Right cardiac atrium (tissue), 5 donors: ENCODE data around the gene RACGAP1. TPM values are rescaled to one million over a fixed set of nuclear protein-coding genes. Genes with fewer than 3 reads are reported as not detected.

Source experiments
- ATAC-seq, 2 donors: fragments of 200-7000 bp; cut with Tn5 transposase; one replicate each; pipeline versions ENCODE4 v1.8.0 to v1.9.1; 2020; ENCODE audit warnings: moderate library complexity in 2 of 2, mild to moderate bottlenecking in 1 of 2
- DNase-seq, 3 donors: peaks; one replicate each; pipeline ENCODE4 v3.0.0-alpha.2; 2020
- H3K27ac ChIP-seq: one replicate; pipeline ENCODE4 v1.5.1; 2013; ENCODE audit warnings: mild to moderate bottlenecking, low read length, control low read depth, moderate library complexity
- H3K27me3 ChIP-seq: one replicate; pipeline ENCODE4 v1.6.1; 2013; ENCODE audit not compliant: control insufficient read depth, insufficient read depth
- H3K4me1 ChIP-seq: one replicate; pipeline ENCODE4 v1.6.1; 2013; ENCODE audit warnings: low read length; ENCODE audit not compliant: control insufficient read depth, insufficient read depth
- H3K4me3 ChIP-seq: one replicate; pipeline ENCODE4 v1.5.1; 2013; ENCODE audit warnings: low read length, control low read depth
- H3K9me3 ChIP-seq: one replicate; pipeline ENCODE4 v1.6.1; 2013; ENCODE audit warnings: low read length; ENCODE audit not compliant: control insufficient read depth
- WGBS: extraction: QIAGEN DNeasy Blood & Tissue Kit; methylation state at CpG from one replicate; pipeline ENCODE4 v1.1.7; 2013; 5-methylcytosine and 5-hydroxymethylcytosine counted together
- intact Hi-C, 4 donors: fragments of 100-400 bp; cut with DNase I; formaldehyde crosslinking; loops; one replicate each; pipeline versions ENCODE4 v1.11.0 to v1.14.0; 2022 to 2023
- polyA plus RNA-seq: library from polyadenylated mRNA; stranded (reverse); fragments of 200-250 nt; gene quantifications from one replicate; pipeline ENCODE4 v1.2.3, GENCODE V29; 2013
- total RNA-seq, 4 donors: library from RNA; stranded (reverse); fragmentation: NEBNext Ultra II Directional; extraction: Animal tissue kit (Norgen Biotek cat#: 25700); gene quantifications; one replicate each; pipeline ENCODE4 v1.2.1, GENCODE V29; 2021
- donor health status: healthy with polysubstance abuse.
- donor health status: DM: no; HTN: yes; CAD: no.
- donor health status: DM: no; HTN: no; CAD: no.
- donor health status: DM: no; HTN: yes; CAD: no; lungs with severe emphysema.
- donor health status: DM: yes; HTN: yes; CAD: no.

Gene RACGAP1
- total and polyA plus RNA-seq, 5 donors = 1.5 to 8.2 (median 5.0) TPM

GRCh38 chr12:49960474-49961110 is 64.7 kb downstream of the RACGAP1 start:
- ATAC-seq = no peak
- no peaks in the 10 kb centered on the region for H3K27me3 ChIP-seq
- no peaks in the 10 kb centered on the region for H3K9me3 ChIP-seq
- intact Hi-C loops = loop anchor here in 2 of 4 donors (10.0 kb wide), 2 partner anchors 186 to 214 kb away; no protein-coding TSS in a partner anchor
- H3K4me3 ChIP-seq = peak overlapping the region; percentile 55
- WGBS = 42% methylated on average over 13 of the region's 13 CpGs
- no peaks in the 10 kb centered on the region for H3K4me1 ChIP-seq
- H3K27ac ChIP-seq = no peak overlapping the region
- DNase-seq = no peak

- WGBS = 43% methylated on average over 11 of the region's 11 CpGs
- Histone ChIP-seq H3K9me3 (no peaks in the 10 kb centered on the region), H3K27ac (no peak overlapping the region), H3K27me3 (no peaks in the 10 kb centered on the region), H3K4me1 (no peaks in the 10 kb centered on the region), H3K4me3 (no peak overlapping the region)
- intact Hi-C loops = loop anchor here in 3 of 4 donors (10.0 kb wide), 3 partner anchors 85 to 215 kb away; no protein-coding TSS in a partner anchor
- DNase-seq (peak in 2 of 3 donors; percentile 68 to 69), ATAC-seq (peak; percentile 26 to 60)
Measured at GRCh38 chr12:49959685-49960473, 65.4 kb downstream of the RACGAP1 start.

DNA sequence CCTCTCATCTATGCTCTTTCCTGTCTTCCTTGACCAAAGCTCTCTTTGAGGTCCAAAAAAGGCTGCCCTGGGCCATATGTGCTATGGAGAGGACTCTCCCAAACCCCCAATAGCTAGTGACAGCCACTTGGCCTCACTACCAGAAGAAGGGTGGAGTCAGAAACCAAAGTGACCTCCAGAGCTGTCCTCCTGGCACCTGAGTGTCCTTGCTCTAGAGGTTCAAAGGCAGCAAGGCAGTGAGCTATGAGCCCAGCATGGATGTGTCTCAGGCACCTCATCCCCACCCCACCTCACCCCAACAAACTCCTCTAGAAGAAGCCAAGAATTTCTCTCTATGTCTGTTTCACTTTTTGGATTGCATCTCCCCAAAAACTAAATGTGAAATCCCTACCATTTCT is 67.7 kb downstream of the RACGAP1 start:
- Histone ChIP-seq H3K9me3 (no peaks in the 10 kb centered on the region), H3K27ac (no peak overlapping the region), H3K4me1 (no peaks in the 10 kb centered on the region), H3K27me3 (no peaks in the 10 kb centered on the region), H3K4me3 (no peak overlapping the region)
- no peak for DNase-seq
- ATAC-seq = no peak
- intact Hi-C loops = loop anchor here in 1 of 4 donors (10.0 kb wide), 1 partner anchor 83 kb away; no protein-coding TSS in a partner anchor

DNA sequence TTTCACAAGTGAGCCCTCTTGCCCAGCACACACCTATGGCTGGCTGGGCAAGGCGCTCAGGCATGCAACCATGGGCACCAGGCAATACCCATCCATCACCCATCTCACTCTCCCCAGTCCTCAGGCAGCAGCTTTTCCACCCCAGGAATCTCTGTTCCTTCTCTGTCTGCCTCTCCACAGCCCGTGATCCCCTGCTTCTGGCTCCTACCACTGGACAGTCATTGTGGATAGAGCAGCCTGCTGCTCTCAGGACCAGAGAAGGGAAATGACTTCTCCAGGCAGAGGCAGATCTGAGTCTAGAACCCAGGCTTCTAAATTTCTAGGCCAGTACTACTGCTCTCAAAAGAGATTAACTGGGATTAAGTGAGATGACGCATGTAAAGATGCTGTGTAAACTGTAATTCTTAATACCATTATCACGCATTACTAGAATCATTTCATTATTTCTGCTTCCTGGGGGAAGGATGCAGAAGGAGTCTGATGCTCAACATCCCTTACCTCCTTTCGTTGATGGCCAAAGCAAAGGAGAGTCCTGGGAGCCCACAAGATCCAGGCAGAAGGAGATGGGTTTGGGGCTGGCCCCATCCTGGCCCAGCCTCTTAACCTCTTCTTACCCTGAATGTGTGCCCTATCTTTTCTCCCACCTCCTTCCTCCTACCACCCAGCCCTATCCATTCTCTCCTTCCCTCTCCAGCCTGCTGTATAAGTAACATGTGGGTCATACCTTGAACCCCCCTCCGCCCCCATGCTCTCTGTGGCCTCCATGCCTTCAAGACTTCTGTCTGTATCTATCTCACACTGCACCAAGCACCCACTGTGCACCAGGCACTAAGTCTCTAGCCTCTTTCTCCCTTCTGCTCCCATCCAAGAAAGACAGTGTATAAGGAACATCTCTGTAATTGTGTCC is 68.4 kb downstream of the RACGAP1 start:
- intact Hi-C loops = loop anchor here in 1 of 4 donors (10.0 kb wide), 1 partner anchor 82 kb away; no protein-coding TSS in a partner anchor
- no peak overlapping the region for H3K4me3 ChIP-seq
- ATAC-seq = no peak
- no peak for DNase-seq
- no peaks in the 10 kb centered on the region for H3K27me3 ChIP-seq
- 88% methylated on average over 6 of the region's 6 CpGs for WGBS
- no peak overlapping the region for H3K27ac ChIP-seq
- no peaks in the 10 kb centered on the region for H3K9me3 ChIP-seq
- H3K4me1 ChIP-seq = no peaks in the 10 kb centered on the region

DNA sequence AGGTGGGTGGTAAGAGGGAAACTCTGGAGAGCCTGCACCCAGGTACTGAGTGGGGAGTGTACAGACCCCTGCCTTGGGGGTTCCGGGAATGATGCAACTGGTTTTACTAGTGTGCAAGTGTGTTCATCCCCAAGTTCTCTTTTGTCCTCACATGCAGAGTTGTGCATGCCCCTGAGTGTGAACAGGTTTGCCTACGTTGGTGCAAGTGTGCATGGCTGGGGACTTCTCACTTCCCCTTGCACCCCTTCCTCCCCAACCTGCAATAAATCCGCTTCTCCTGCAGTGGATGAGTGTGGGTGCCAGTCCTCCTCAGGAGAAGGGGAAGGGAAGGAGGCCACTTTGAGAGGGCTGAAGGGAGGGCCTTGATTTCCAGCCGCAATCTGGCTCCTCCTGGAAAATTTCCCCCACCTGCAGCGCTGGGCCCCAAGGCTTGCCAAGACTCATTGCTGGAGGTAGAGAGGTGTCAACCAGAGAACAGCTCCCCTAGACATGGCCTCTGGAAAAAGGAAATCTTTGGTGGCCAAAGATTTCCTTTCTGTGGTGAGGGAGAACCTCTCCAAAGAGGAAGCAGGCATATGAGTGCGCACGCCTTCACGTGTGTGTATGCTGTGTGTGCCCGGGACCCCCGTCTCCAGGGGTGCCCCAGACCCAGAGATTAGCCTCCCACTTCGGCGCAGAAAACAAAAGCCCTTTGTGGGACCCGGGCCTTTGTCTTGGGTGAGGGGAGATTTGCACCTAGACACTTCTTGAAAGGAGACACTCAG is 69.2 kb downstream of the RACGAP1 start:
- ATAC-seq (no peak), DNase-seq (no peak)
- Histone ChIP-seq H3K27me3 (no peaks in the 10 kb centered on the region), H3K4me1 (no peaks in the 10 kb centered on the region), H3K4me3 (no peak overlapping the region), H3K9me3 (no peaks in the 10 kb centered on the region), H3K27ac (no peak overlapping the region)
- 63% methylated on average over 13 of the region's 13 CpGs for WGBS
- intact Hi-C loops = loop anchor here in 1 of 4 donors (10.0 kb wide), 1 partner anchor 81 kb away; no protein-coding TSS in a partner anchor

- ATAC-seq = peak in 1 of 2 donors; percentile 5
- intact Hi-C loops = loop anchor here in 1 of 4 donors (10.0 kb wide), 1 partner anchor 80 kb away; no protein-coding TSS in a partner anchor
- Histone ChIP-seq H3K4me3 (no peak overlapping the region), H3K27me3 (no peaks in the 10 kb centered on the region), H3K4me1 (no peaks in the 10 kb centered on the region), H3K9me3 (no peaks in the 10 kb centered on the region), H3K27ac (no peak overlapping the region)
- DNase-seq = peak in 1 of 3 donors; percentile 75
- 29% methylated on average over 53 of the region's 53 CpGs for WGBS
Measured at GRCh38 chr12:49954863-49955830, 70.1 kb downstream of the RACGAP1 start.

GRCh38 chr12:49953961-49954846 is 71.1 kb downstream of the RACGAP1 start:
- no peaks in the 10 kb centered on the region for H3K9me3 ChIP-seq
- no peak for ATAC-seq
- no peaks in the 10 kb centered on the region for H3K27me3 ChIP-seq
- no peak for DNase-seq
- no peak overlapping the region for H3K4me3 ChIP-seq
- WGBS = 76% methylated on average over 21 of the region's 21 CpGs
- no peak overlapping the region for H3K27ac ChIP-seq
- intact Hi-C loops = loop anchor here in 1 of 4 donors (10.0 kb wide), 1 partner anchor 79 kb away; no protein-coding TSS in a partner anchor
- H3K4me1 ChIP-seq = no peaks in the 10 kb centered on the region

DNA sequence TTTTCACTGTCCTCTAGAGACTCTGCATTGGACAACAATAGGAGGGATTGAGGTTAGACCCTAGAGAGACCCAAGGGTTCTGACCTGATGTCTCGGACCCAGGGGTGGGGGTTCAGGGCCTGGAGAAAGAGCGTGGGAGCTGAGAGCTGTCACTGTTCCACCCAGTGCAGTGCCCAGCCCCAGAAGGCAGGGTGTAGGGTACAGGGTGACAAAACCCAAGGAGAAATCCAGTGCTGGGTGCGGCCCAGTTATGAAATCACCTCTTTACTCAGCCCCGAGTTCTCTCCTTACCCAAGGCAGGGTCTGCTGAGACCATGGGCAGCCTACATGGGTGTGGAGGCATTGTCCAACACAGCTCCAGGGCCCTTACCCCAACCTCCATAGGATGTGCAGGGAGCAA is 72.1 kb downstream of the RACGAP1 start:
- Histone ChIP-seq H3K9me3 (no peaks in the 10 kb centered on the region), H3K4me1 (no peaks in the 10 kb centered on the region), H3K4me3 (no peak overlapping the region), H3K27ac (no peak overlapping the region), H3K27me3 (no peaks in the 10 kb centered on the region)
- intact Hi-C loops = loop anchor here in 1 of 4 donors (10.0 kb wide), 1 partner anchor 78 kb away; no protein-coding TSS in a partner anchor
- DNase-seq (no peak), ATAC-seq (no peak)
- 87% methylated on average over 4 of the region's 4 CpGs for WGBS
